ENCODE data around the gene MORN1.
A peak's percentile ranks its signal among the peaks of the same experiment; 100 is the strongest.

The MORN1 gene

GRCh38 chr1:2290171-2290578 is 101.2 kb downstream of the MORN1 start:
- no peak for DNase-seq (ENCODE audit: low read depth)
- peak overlapping the region; percentile 1 for H3K4me3 ChIP-seq (ENCODE audit: control insufficient read depth, low read depth, low read length)
- no peak for TF ChIP-seq CTCF (conservative IDR thresholded peaks at IDR 0.05; ENCODE audit: control insufficient read depth, insufficient read depth, low read depth, low read length)

- no peak for TF ChIP-seq CTCF (conservative IDR thresholded peaks at IDR 0.05; ENCODE audit: control insufficient read depth, insufficient read depth, low read depth, low read length)
- DNase-seq (ENCODE audit: low read depth), result no peak
- H3K4me3 ChIP-seq (ENCODE audit: control insufficient read depth, low read depth, low read length), result no peak overlapping the region
Observed at GRCh38 chr1:2289607-2290006, 101.7 kb downstream of the MORN1 start.

- no peak overlapping the region for H3K4me3 ChIP-seq (ENCODE audit: control insufficient read depth, low read depth, low read length)
- DNase-seq (ENCODE audit: low read depth), result no peak
- no peak for TF ChIP-seq CTCF (conservative IDR thresholded peaks at IDR 0.05; ENCODE audit: control insufficient read depth, insufficient read depth, low read depth, low read length)
Observed at GRCh38 chr1:2288816-2289536, 102.4 kb downstream of the MORN1 start.

GRCh38 chr1:2288311-2288710 is 103.0 kb downstream of the MORN1 start:
- DNase-seq (ENCODE audit: low read depth), result no peak
- TF ChIP-seq CTCF (conservative IDR thresholded peaks at IDR 0.05; ENCODE audit: control insufficient read depth, insufficient read depth, low read depth, low read length), result no peak
- no peak overlapping the region for H3K4me3 ChIP-seq (ENCODE audit: control insufficient read depth, low read depth, low read length)

- TF ChIP-seq CTCF (conservative IDR thresholded peaks at IDR 0.05; ENCODE audit: control insufficient read depth, insufficient read depth, low read depth, low read length), result no peak
- no peak overlapping the region for H3K4me3 ChIP-seq (ENCODE audit: control insufficient read depth, low read depth, low read length)
- no peak for DNase-seq (ENCODE audit: low read depth)
Observed at GRCh38 chr1:2287649-2288048, 103.7 kb downstream of the MORN1 start.

- no peak for TF ChIP-seq CTCF (conservative IDR thresholded peaks at IDR 0.05; ENCODE audit: control insufficient read depth, insufficient read depth, low read depth, low read length)
- DNase-seq (ENCODE audit: low read depth), result no peak
- H3K4me3 ChIP-seq (ENCODE audit: control insufficient read depth, low read depth, low read length), result no peak overlapping the region
Observed at GRCh38 chr1:2286923-2287322, 104.4 kb downstream of the MORN1 start.

- no peak for DNase-seq (ENCODE audit: low read depth)
- no peak overlapping the region for H3K4me3 ChIP-seq (ENCODE audit: control insufficient read depth, low read depth, low read length)
- no peak for TF ChIP-seq CTCF (conservative IDR thresholded peaks at IDR 0.05; ENCODE audit: control insufficient read depth, insufficient read depth, low read depth, low read length)
Observed at GRCh38 chr1:2284932-2285331, 106.4 kb downstream of the MORN1 start.
